K562 (cell line): ENCODE measurements around the gene MAD1L1.

Experiments used
- CBX8 ChIP-seq: fragments of 200-600 bp; sonication (generic); IDR thresholded peaks from 2 replicates; pipeline ENCODE4 v1.6.1; 2012; ENCODE audit warnings: borderline replicate concordance, mixed run types, low read depth, mild to moderate bottlenecking, moderate library complexity, mixed read lengths, low read length, control low read depth, inconsistent platforms; ENCODE audit not compliant: poor library complexity, severe bottlenecking; ENCODE audit errors: extremely low read depth
- EZH2 ChIP-seq: IDR thresholded peaks from 2 replicates; pipeline ENCODE4 v1.6.1; 2012; ENCODE audit warnings: low read depth, mild to moderate bottlenecking, inconsistent platforms, low read length, borderline replicate concordance
- JUND ChIP-seq, 2 experiments: IDR thresholded peaks; 2 replicates in 1 of 2; 3 replicates in 1 of 2; pipeline ENCODE4 v1.6.1; 2011; ENCODE audit warnings: borderline replicate concordance in 2 of 2, low read depth in 2 of 2, low read length in 2 of 2, improper control_type of control experiment in 1 of 2, missing biosample characterization in 1 of 2, missing genetic modification characterization in 1 of 2, missing genetic modification reagents in 1 of 2
- MTA3 ChIP-seq: fragments of 450-650 bp; formaldehyde crosslinking; IDR thresholded peaks from 2 replicates; pipeline ENCODE4 v1.6.1; 2017; ENCODE audit warnings: mild to moderate bottlenecking, borderline replicate concordance
- NRF1 ChIP-seq, 2 experiments: fragments of 450-650 bp; IDR thresholded peaks in 1 of 2; conservative IDR thresholded peaks in 1 of 2; 2 replicates each; pipeline ENCODE4 v1.6.1; 2014; ENCODE audit warnings: mild to moderate bottlenecking in 2 of 2
- PHF21A ChIP-seq: fragments of 450-650 bp; IDR thresholded peaks from 2 replicates; pipeline ENCODE4 v1.6.1; 2017; ENCODE audit warnings: low read depth, borderline replicate concordance
- SAP30 ChIP-seq: fragments of 200-600 bp; sonication (generic); IDR thresholded peaks from 2 replicates; pipeline ENCODE4 v1.6.1; 2012; ENCODE audit warnings: borderline replicate concordance, low read depth, mild to moderate bottlenecking, moderate library complexity, low read length, control low read depth, inconsistent platforms; ENCODE audit not compliant: insufficient read depth, poor library complexity, severe bottlenecking
- XRCC5 ChIP-seq: fragments of 200-400 bp; formaldehyde crosslinking; IDR thresholded peaks from 2 replicates; pipeline ENCODE4 v1.6.1; 2017; ENCODE audit warnings: low read depth, mild to moderate bottlenecking, low read length
- ZBTB7A ChIP-seq: IDR thresholded peaks from 2 replicates; pipeline ENCODE4 v1.6.1; 2011; ENCODE audit warnings: low read depth, mild to moderate bottlenecking, low read length, moderate library complexity, borderline replicate concordance; ENCODE audit not compliant: control insufficient read depth
- TF ChIP-seq, protein P1 (sequence below): fragments of 450-650 bp; formaldehyde crosslinking; IDR thresholded peaks from 2 replicates; pipeline ENCODE4 v1.4.0; 2020; ENCODE audit warnings: mild to moderate bottlenecking, mixed read lengths
- TF ChIP-seq, protein P2 (sequence below): sonication (generic); formaldehyde crosslinking; IDR thresholded peaks from 2 replicates; pipeline ENCODE4 v1.5.0; 2020; ENCODE audit warnings: missing genetic modification reagents

DNA sequence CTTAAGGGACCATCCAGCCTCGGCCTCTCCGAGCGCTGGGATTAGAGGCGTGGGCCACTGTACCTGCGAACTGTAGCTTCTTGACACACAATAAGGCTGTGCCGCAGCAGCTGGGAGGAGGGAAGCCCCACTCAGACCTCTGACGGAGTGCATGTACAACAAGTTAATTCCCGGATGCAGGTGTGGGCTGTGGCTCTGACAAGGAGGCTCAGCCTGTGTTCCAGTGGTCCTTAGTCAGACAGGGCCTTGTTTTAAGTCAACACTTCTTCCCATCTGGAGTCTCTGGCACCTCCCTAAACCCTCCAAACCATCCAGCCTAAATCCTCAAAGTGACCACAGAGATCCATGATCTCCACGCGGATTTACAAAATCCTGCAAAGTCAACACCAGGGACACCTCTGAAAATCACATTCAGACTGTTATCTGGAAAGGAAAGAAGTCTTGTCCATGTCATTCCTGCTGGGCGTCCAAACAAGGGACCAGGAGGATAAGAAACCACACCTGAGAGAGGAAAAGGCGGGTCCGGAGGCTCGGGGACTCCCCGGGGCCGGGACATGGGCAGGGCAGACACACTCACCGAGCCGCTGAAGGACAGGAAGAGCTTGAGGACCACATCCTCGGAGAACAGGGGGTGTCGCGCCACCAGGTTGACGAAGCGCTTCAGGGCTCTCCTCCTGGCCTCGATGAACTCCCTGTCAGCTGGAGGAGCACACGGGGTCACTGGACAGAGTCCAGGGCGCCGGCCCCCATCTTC, 38.7 kb upstream of the MAD1L1 start:
- TF ChIP-seq NRF1 (conservative IDR thresholded peaks at IDR 0.05 in 1 of 2, IDR thresholded peaks at IDR 0.05 in 1 of 2): no peak
- no peak for TF ChIP-seq CBX8
- TF ChIP-seq JUND (IDR thresholded peaks at IDR 0.05; ENCODE audit: borderline replicate concordance, low read depth, low read length): no peak
- no peak for TF ChIP-seq JUND (tag; IDR thresholded peaks at IDR 0.05; ENCODE audit: borderline replicate concordance, low read depth, low read length)
- TF ChIP-seq PHF21A: no peak
- no peak for TF ChIP-seq SAP30
- TF ChIP-seq EZH2: no peak
- no peak for TF ChIP-seq MTA3
- TF ChIP-seq, protein P1, sequence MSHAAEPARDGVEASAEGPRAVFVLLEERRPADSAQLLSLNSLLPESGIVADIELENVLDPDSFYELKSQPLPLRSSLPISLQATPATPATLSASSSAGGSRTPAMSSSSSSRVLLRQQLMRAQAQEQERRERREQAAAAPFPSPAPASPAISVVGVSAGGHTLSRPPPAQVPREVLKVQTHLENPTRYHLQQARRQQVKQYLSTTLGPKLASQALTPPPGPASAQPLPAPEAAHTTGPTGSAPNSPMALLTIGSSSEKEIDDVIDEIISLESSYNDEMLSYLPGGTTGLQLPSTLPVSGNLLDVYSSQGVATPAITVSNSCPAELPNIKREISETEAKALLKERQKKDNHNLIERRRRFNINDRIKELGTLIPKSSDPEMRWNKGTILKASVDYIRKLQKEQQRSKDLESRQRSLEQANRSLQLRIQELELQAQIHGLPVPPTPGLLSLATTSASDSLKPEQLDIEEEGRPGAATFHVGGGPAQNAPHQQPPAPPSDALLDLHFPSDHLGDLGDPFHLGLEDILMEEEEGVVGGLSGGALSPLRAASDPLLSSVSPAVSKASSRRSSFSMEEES (CRISPR knock-in tag): no peak
- TF ChIP-seq, protein P2, sequence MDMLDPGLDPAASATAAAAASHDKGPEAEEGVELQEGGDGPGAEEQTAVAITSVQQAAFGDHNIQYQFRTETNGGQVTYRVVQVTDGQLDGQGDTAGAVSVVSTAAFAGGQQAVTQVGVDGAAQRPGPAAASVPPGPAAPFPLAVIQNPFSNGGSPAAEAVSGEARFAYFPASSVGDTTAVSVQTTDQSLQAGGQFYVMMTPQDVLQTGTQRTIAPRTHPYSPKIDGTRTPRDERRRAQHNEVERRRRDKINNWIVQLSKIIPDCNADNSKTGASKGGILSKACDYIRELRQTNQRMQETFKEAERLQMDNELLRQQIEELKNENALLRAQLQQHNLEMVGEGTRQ: no peak
- no peak for TF ChIP-seq ZBTB7A
- TF ChIP-seq XRCC5: no peak
